Vagina (tissue), 2 donors: ENCODE measurements around the gene CFI.

ENCODE experiments used
- CTCF ChIP-seq, 3 experiments: fragments of 450-650 bp in 2 of 3; fragments of 200-600 bp in 1 of 3; sonication (generic) in 1 of 3; IDR thresholded peaks; one replicate each; pipeline ENCODE4 v1.5.1; 2017 to 2019; ENCODE audit warnings: antibody characterized with exemption in 3 of 3, mild to moderate bottlenecking in 2 of 3, moderate library complexity in 2 of 3
- POLR2A ChIP-seq, 2 donors: fragments of 450-650 bp; IDR thresholded peaks; one replicate each; pipeline ENCODE4 v1.6.1; 2017; ENCODE audit warnings: antibody characterized with exemption in 2 of 2, mild to moderate bottlenecking in 2 of 2, moderate library complexity in 2 of 2
- POLR2AphosphoS5 ChIP-seq, 2 donors: sonication (generic); formaldehyde crosslinking; IDR thresholded peaks; one replicate each; pipeline ENCODE4 v1.9.0; 2017; ENCODE audit warnings: antibody characterized with exemption in 2 of 2, mild to moderate bottlenecking in 2 of 2, low read depth in 1 of 2; ENCODE audit not compliant: insufficient read depth in 1 of 2

- TF ChIP-seq POLR2AphosphoS5 (IDR thresholded peaks at IDR 0.05; ENCODE audit: insufficient read depth in 1 of 2, low read depth in 1 of 2) (no peak), POLR2A (IDR thresholded peaks at IDR 0.05) (no peak), CTCF (IDR thresholded peaks at IDR 0.05) (no peak)
Observed at GRCh38 chr4:109850601-109851000, 48.8 kb upstream of the CFI start.
